Adrenal gland (tissue), 5 donors: ENCODE data around the gene PIMREG.

Experiments
- CTCF ChIP-seq, 6 experiments: fragments of 450-650 bp in 4 of 6; fragments of 200-600 bp in 2 of 6; sonication (generic) in 1 of 6; IDR thresholded peaks; 1 replicate in 5 of 6; 2 replicates in 1 of 6; pipeline versions ENCODE4 v1.5.1 to v1.8.0; 2016 to 2021; ENCODE audit warnings: antibody characterized with exemption in 6 of 6, mild to moderate bottlenecking in 2 of 6, moderate library complexity in 1 of 6
- POLR2A ChIP-seq, 2 donors: fragments of 450-650 bp; IDR thresholded peaks; one replicate each; pipeline ENCODE4 v1.6.1; 2017; ENCODE audit warnings: antibody characterized with exemption in 2 of 2, mild to moderate bottlenecking in 2 of 2, moderate library complexity in 1 of 2
- donor health status: DM: no; HTN: no; CAD: no.

GRCh38 chr17:6498356-6498755, 54.1 kb downstream of the PIMREG start:
- TF ChIP-seq CTCF (IDR thresholded peaks at IDR 0.05) (no peak), POLR2A (IDR thresholded peaks at IDR 0.05) (no peak)
